Adrenal gland (tissue), 19 donors: Measurements from ENCODE around the gene LBX2. TPM values are rescaled to one million over a fixed set of nuclear protein-coding genes. Genes with fewer than 3 reads are reported as not detected.
A peak's percentile ranks its signal among the peaks of the same experiment; 100 is the strongest.

Experiments used
- DNase-seq, 7 donors: peaks; one replicate each; pipeline ENCODE4 v3.0.0-alpha.2; 2019 to 2020
- H3K27ac ChIP-seq, 5 donors: fragments of 200-600 bp; sonication (generic) in 4 of 5; 1 replicate in 3 of 5; 2 replicates in 2 of 5; pipeline versions ENCODE4 v1.5.1 to v1.8.0; 2016 to 2020; ENCODE audit warnings: mild to moderate bottlenecking in 1 of 5
- H3K27me3 ChIP-seq: fragments of 200-600 bp; 2 replicates; pipeline ENCODE4 v1.8.0; 2021
- H3K36me3 ChIP-seq, 2 donors: fragments of 200-600 bp; replicated peaks in 1 of 2; 1 replicate in 1 of 2; 2 replicates in 1 of 2; pipeline versions ENCODE4 v1.5.1 to v1.8.0; 2018 to 2022
- H3K4me1 ChIP-seq, 2 donors: fragments of 200-600 bp; replicated peaks in 1 of 2; 1 replicate in 1 of 2; 2 replicates in 1 of 2; pipeline versions ENCODE4 v1.5.1 to v1.8.0; 2018 to 2021
- H3K4me3 ChIP-seq, 4 donors: fragments of 200-600 bp; sonication (generic) in 3 of 4; one replicate each; pipeline ENCODE4 v1.5.1; 2016 to 2018
- H3K9me3 ChIP-seq, 3 donors: fragments of 200-600 bp; sonication (generic) in 1 of 3; replicated peaks in 1 of 3; 1 replicate in 2 of 3; 2 replicates in 1 of 3; pipeline versions ENCODE4 v1.5.1 to v1.8.0; 2016 to 2021
- CTCF ChIP-seq, 6 experiments: fragments of 450-650 bp in 4 of 6; fragments of 200-600 bp in 2 of 6; sonication (generic) in 1 of 6; IDR thresholded peaks; 1 replicate in 5 of 6; 2 replicates in 1 of 6; pipeline versions ENCODE4 v1.5.1 to v1.8.0; 2016 to 2021; ENCODE audit warnings: antibody characterized with exemption in 6 of 6, mild to moderate bottlenecking in 2 of 6, moderate library complexity in 1 of 6
- POLR2A ChIP-seq, 2 donors: fragments of 450-650 bp; IDR thresholded peaks; one replicate each; pipeline ENCODE4 v1.6.1; 2017; ENCODE audit warnings: antibody characterized with exemption in 2 of 2, mild to moderate bottlenecking in 2 of 2, moderate library complexity in 1 of 2
- WGBS, 4 donors: extraction: QIAGEN DNeasy Blood & Tissue Kit in 2 of 4; methylation state at CpG; one replicate each; pipeline versions ENCODE4 v1.1.5 to v1.1.7; 2013 to 2017; 5-methylcytosine and 5-hydroxymethylcytosine counted together
- intact Hi-C, 2 donors: fragments of 100-400 bp; cut with DNase I; formaldehyde crosslinking; loops; one replicate each; pipeline versions ENCODE4 v1.14.1 to v1.15.0; 2022 to 2023
- long read RNA-seq, 10 donors: library from polyadenylated mRNA in 3 of 10; unstranded in 2 of 10; stranded (forward) in 1 of 10; transcript quantifications; one replicate each; pipeline ENCODE4 v2.0.0 and lab custom pipeline, GENCODE V29; 2021 to 2026
- polyA plus RNA-seq, 3 donors: library from polyadenylated mRNA; stranded (reverse); fragments of 200-250 nt in 2 of 3; fragments of 350-450 nt in 1 of 3; fragmentation: Illumina TruSeq in 1 of 3; extraction: RNeasy Lipid Tissue Mini Kit (QIAGEN cat#74804) in 1 of 3; gene quantifications; one replicate each; pipeline ENCODE4 v1.2.3, GENCODE V29; 2013 to 2014
- total RNA-seq, 9 donors: library from RNA; depleted of rRNA in 4 of 9; stranded (reverse); fragments of >200 nt in 4 of 9; fragments of 120-200 nt in 1 of 9; fragmentation: NEBNext Ultra II Directional in 1 of 9; extraction: Animal tissue kit (Norgen Biotek cat#: 25700) in 1 of 9; gene quantifications; one replicate each; pipeline versions ENCODE4 v1.1.0 to v1.2.4, GENCODE V29; 2013 to 2023
- donor health status: healthy with polysubstance abuse.
- donor health status: Bipolar disorder and iron deficiency.
- donor health status: DM: yes; HTN: yes; CAD: no.
- donor health status: DM: no; HTN: no; CAD: no.
- donor health status: DM: no; HTN: no; CAD: no.
- donor health status: DM: yes; HTN: yes; CAD: no.

Gene LBX2
- 1 to 10 TPM in 2 of 9 donors, under 1 TPM in 6, not detected in 1; 0.18 to 2.0 (median 0.76) TPM for total RNA-seq
- polyA plus RNA-seq = under 1 TPM in 2 of 3 donors, not detected in 1; 0.40 to 0.72 TPM
- long read RNA-seq, donor 1 = 0 reads
- long read RNA-seq, donor 2 = 0 reads
- long read RNA-seq, donor 3 = 0 reads
- long read RNA-seq, donor 4, partial matches to known transcripts = 0 of 2 reads
- long read RNA-seq, donor 4, other reads (novel, unspliced or antisense) = 1 of 2 reads
- long read RNA-seq, donor 5 = 0 reads
- long read RNA-seq, donor 6 = 0 reads
- long read RNA-seq, donor 7 = 0 reads
- long read RNA-seq, donor 8 = 0 reads
- long read RNA-seq, donor 9 = 0 reads
- long read RNA-seq, donor 10 = 0 reads

- peaks cover 6 to 42% of the 10 kb centered on the region in 2 donors for H3K4me1 ChIP-seq
- TF ChIP-seq POLR2A (IDR thresholded peaks at IDR 0.05) (no peak), CTCF (IDR thresholded peaks at IDR 0.05) (no peak)
Observed at GRCh38 chr2:74499267-74499939, at the start of gene LBX2. Gene LBX2, minus strand, starts transcription at chr2:74499603. Its CDS starts 66 bp downstream, at chr2:74499537.

GRCh38 chr2:74548285-74548899 lies 49.0 kb upstream of the LBX2 start:
- intact Hi-C loops = no loop called here
- peak in 1 of 7 donors; percentile 53 for DNase-seq
- WGBS, 4 donors = 23 to 42% (median 33%) methylated on average over 15 to 26 of the region's 26 CpGs
- no peaks in the 10 kb centered on the region for H3K36me3 ChIP-seq
- no peak for TF ChIP-seq CTCF (IDR thresholded peaks at IDR 0.05)
- no peak for TF ChIP-seq POLR2A (IDR thresholded peaks at IDR 0.05)
- peaks cover 5 to 29% of the 10 kb centered on the region in 2 donors for H3K4me1 ChIP-seq
- H3K9me3 ChIP-seq = no peaks in the 10 kb centered on the region
- H3K4me3 ChIP-seq = peak overlapping the region in 2 of 4 donors; percentile 52 to 54
- H3K27ac ChIP-seq = peak overlapping the region in 2 of 5 donors; percentile 22 to 55
- H3K27me3 ChIP-seq = no peaks in the 10 kb centered on the region

More at GRCh38 chr2:74499267-74499939, at the start of gene LBX2:
- H3K9me3 ChIP-seq = no peaks in the 10 kb centered on the region
- no peak for DNase-seq
- H3K27me3 ChIP-seq = peaks cover 39% of the 10 kb centered on the region
- no peak within 1 kb of the TSS for H3K27ac ChIP-seq
- no peaks in the 10 kb centered on the region for H3K36me3 ChIP-seq
- intact Hi-C loops = no loop called here
- WGBS, 4 donors = 5 to 14% (median 7%) methylated on average over 8 to 65 of the region's 65 CpGs
- H3K4me3 ChIP-seq = peak within 1 kb of the TSS in 1 of 4 donors; percentile 39

- no peaks in the 10 kb centered on the region for H3K9me3 ChIP-seq
- no peaks in the 10 kb centered on the region for H3K27me3 ChIP-seq
- intact Hi-C loops = no loop called here
- no peaks in the 10 kb centered on the region for H3K36me3 ChIP-seq
- 83 to 92% (median 86%) methylated on average over 3 of the region's 3 CpGs for whole genome bisulfite sequencing, 4 donors
- TF ChIP-seq POLR2A (IDR thresholded peaks at IDR 0.05) = no peak
- TF ChIP-seq CTCF (IDR thresholded peaks at IDR 0.05) = no peak
- DNase-seq = no peak
- no peak overlapping the region for H3K4me3 ChIP-seq
- H3K27ac ChIP-seq = no peak overlapping the region
- H3K4me1 ChIP-seq = peaks cover 5 to 16% of the 10 kb centered on the region in 2 donors
Observed at GRCh38 chr2:74546004-74546403, 46.6 kb upstream of the LBX2 start.

GRCh38 chr2:74544634-74545033 lies 45.2 kb upstream of the LBX2 start:
- H3K27ac ChIP-seq = no peak overlapping the region
- DNase-seq = no peak
- TF ChIP-seq POLR2A (IDR thresholded peaks at IDR 0.05) = no peak
- no peak for TF ChIP-seq CTCF (IDR thresholded peaks at IDR 0.05)
- H3K36me3 ChIP-seq = no peaks in the 10 kb centered on the region
- H3K4me1 ChIP-seq = peaks cover 5 to 13% of the 10 kb centered on the region in 2 donors
- intact Hi-C loops = no loop called here
- WGBS, 4 donors = 87 to 96% (median 90%) methylated on average over 3 of the region's 3 CpGs
- no peaks in the 10 kb centered on the region for H3K9me3 ChIP-seq
- H3K4me3 ChIP-seq = no peak overlapping the region
- no peaks in the 10 kb centered on the region for H3K27me3 ChIP-seq
